HEK293T (cell line): ENCODE results near the gene ANO9.

Experiments
- ARNT ChIP-seq: fragments of 450-650 bp; IDR thresholded peaks from 2 replicates; pipeline ENCODE4 v1.6.1; 2017; ENCODE audit warnings: mild to moderate bottlenecking
- BHLHE40 ChIP-seq: fragments of 450-650 bp; IDR thresholded peaks from 2 replicates; pipeline ENCODE4 v1.6.1; 2016; ENCODE audit warnings: mild to moderate bottlenecking, moderate library complexity, borderline replicate concordance
- ELF4 ChIP-seq: fragments of 450-650 bp; IDR thresholded peaks from 2 replicates; pipeline ENCODE4 v1.6.1; 2017; ENCODE audit warnings: antibody characterized with exemption
- FOXA1 ChIP-seq: fragments of 450-650 bp; IDR thresholded peaks from 2 replicates; pipeline ENCODE4 v1.6.1; 2016; ENCODE audit warnings: mild to moderate bottlenecking
- FOXK2 ChIP-seq: fragments of 450-650 bp; IDR thresholded peaks from 2 replicates; pipeline ENCODE4 v1.6.1; 2016; ENCODE audit warnings: mild to moderate bottlenecking
- FOXM1 ChIP-seq: fragments of 450-650 bp; IDR thresholded peaks from 2 replicates; pipeline ENCODE4 v1.6.1; 2017; ENCODE audit warnings: mild to moderate bottlenecking, borderline replicate concordance
- NFRKB ChIP-seq: fragments of 450-650 bp; IDR thresholded peaks from 2 replicates; pipeline ENCODE4 v1.6.1; 2016; ENCODE audit warnings: mild to moderate bottlenecking, moderate library complexity
- PKNOX1 ChIP-seq: fragments of 450-650 bp; IDR thresholded peaks from 2 replicates; pipeline ENCODE4 v1.6.1; 2016
- SP1 ChIP-seq: fragments of 450-650 bp; IDR thresholded peaks from 2 replicates; pipeline ENCODE4 v1.6.1; 2017
- SUZ12 ChIP-seq: fragments of 450-650 bp; IDR thresholded peaks from 2 replicates; pipeline ENCODE4 v1.6.1; 2016; ENCODE audit warnings: mild to moderate bottlenecking
- TARDBP ChIP-seq: fragments of 450-650 bp; IDR thresholded peaks from 2 replicates; pipeline ENCODE4 v1.6.1; 2016
- ZNF384 ChIP-seq: fragments of 450-650 bp; IDR thresholded peaks from 2 replicates; pipeline ENCODE4 v1.6.1; 2016

GRCh38 chr11:377883-378500 is 63.8 kb downstream of the ANO9 start:
- TF ChIP-seq BHLHE40, result no peak
- TF ChIP-seq FOXM1, result no peak
- no peak for TF ChIP-seq ELF4
- no peak for TF ChIP-seq SP1
- TF ChIP-seq SUZ12, result no peak
- TF ChIP-seq NFRKB, result no peak
- TF ChIP-seq ZNF384, result no peak
- TF ChIP-seq PKNOX1, result no peak
- TF ChIP-seq FOXA1, result no peak
- no peak for TF ChIP-seq FOXK2
- no peak for TF ChIP-seq ARNT
- TF ChIP-seq TARDBP, result no peak
